SKM-1 (cell line): ENCODE results near the gene KDSR.

Experiments
- DNase-seq: peaks from one replicate; lab custom pipeline; 2025; ENCODE audit not compliant: unreplicated experiment; lab: John Stamatoyannopoulos, UW

The KDSR gene

GRCh38 chr18:63367053-63367953, at the start of gene KDSR:
Gene KDSR, minus strand, starts transcription at chr18:63367206. Its CDS starts 88 bp downstream, at chr18:63367118.
- DNase-seq, result peak; percentile 89

- DNase-seq, result no peak
Measured at GRCh38 chr18:63412953-63413352, 45.9 kb upstream of the KDSR start.

GRCh38 chr18:63410792-63411191, 43.8 kb upstream of the KDSR start:
- DNase-seq, result no peak

- DNase-seq, result no peak
Measured at GRCh38 chr18:63409301-63409700, 42.3 kb upstream of the KDSR start.

GRCh38 chr18:63407734-63408133, 40.7 kb upstream of the KDSR start:
- DNase-seq, result no peak

- DNase-seq, result no peak
Measured at GRCh38 chr18:63405986-63406385, 39.0 kb upstream of the KDSR start.

GRCh38 chr18:63402246-63403162, 35.5 kb upstream of the KDSR start:
- no peak for DNase-seq

GRCh38 chr18:63399300-63399699, 32.3 kb upstream of the KDSR start:
- no peak for DNase-seq

GRCh38 chr18:63397349-63397748, 30.3 kb upstream of the KDSR start:
- DNase-seq, result no peak

GRCh38 chr18:63395503-63395902, 28.5 kb upstream of the KDSR start:
- no peak for DNase-seq

- no peak for DNase-seq
Measured at GRCh38 chr18:63394954-63395353, 27.9 kb upstream of the KDSR start.

- no peak for DNase-seq
Measured at GRCh38 chr18:63387861-63388260, 20.9 kb upstream of the KDSR start.

- DNase-seq, result no peak
Measured at GRCh38 chr18:63382843-63383242, 15.8 kb upstream of the KDSR start.

- no peak for DNase-seq
Measured at GRCh38 chr18:63379639-63379962, 12.6 kb upstream of the KDSR start.

- no peak for DNase-seq
Measured at GRCh38 chr18:63378919-63379638, 12.1 kb upstream of the KDSR start.

- no peak for DNase-seq
Measured at GRCh38 chr18:63377275-63377980, 10.4 kb upstream of the KDSR start.

GRCh38 chr18:63376538-63376937, 9.5 kb upstream of the KDSR start:
- DNase-seq, result no peak

- no peak for DNase-seq
Measured at GRCh38 chr18:63374540-63374939, 7.5 kb upstream of the KDSR start.

GRCh38 chr18:63373161-63373560, 6.2 kb upstream of the KDSR start:
- DNase-seq, result no peak

GRCh38 chr18:63368611-63369010, 1.6 kb upstream of the KDSR start:
- DNase-seq, result no peak
